Neural cell (in vitro differentiated cells): ENCODE data around the gene RMI2.

Experiments
- CTCF ChIP-seq: fragments of 450-650 bp; IDR thresholded peaks from 2 replicates; pipeline ENCODE4 v1.5.1; 2014; ENCODE audit warnings: antibody characterized with exemption, mild to moderate bottlenecking, moderate library complexity; ENCODE audit not compliant: poor library complexity, severe bottlenecking
- EP300 ChIP-seq: fragments of 450-650 bp; conservative IDR thresholded peaks from 2 replicates; pipeline ENCODE4 v1.6.1; 2014; ENCODE audit warnings: antibody characterized with exemption, mild to moderate bottlenecking, moderate library complexity; ENCODE audit not compliant: poor library complexity, severe bottlenecking
- EZH2 ChIP-seq: fragments of 200-600, 300-800 bp; shearing (Covaris generic), sonication (generic); IDR thresholded peaks from 2 replicates; pipeline ENCODE4 v1.6.1; 2014; ENCODE audit warnings: antibody characterized with exemption, low read length, borderline replicate concordance, mild to moderate bottlenecking; ENCODE audit not compliant: insufficient read depth, poor library complexity, severe bottlenecking
- MXI1 ChIP-seq: fragments of 450-650 bp; conservative IDR thresholded peaks from 2 replicates; pipeline ENCODE4 v1.6.1; 2014; ENCODE audit warnings: antibody characterized with exemption, mild to moderate bottlenecking; ENCODE audit not compliant: poor library complexity, severe bottlenecking
- POLR2AphosphoS5 ChIP-seq: IDR thresholded peaks from 2 replicates; pipeline ENCODE4 v1.6.1; 2012
- REST ChIP-seq: IDR thresholded peaks from 2 replicates; pipeline ENCODE4 v1.6.1; 2012; ENCODE audit warnings: borderline replicate concordance
- TAF1 ChIP-seq: IDR thresholded peaks from 2 replicates; pipeline ENCODE4 v1.6.1; 2012; ENCODE audit warnings: low read depth

- no peak for TF ChIP-seq EP300
- no peak for TF ChIP-seq CTCF
- TF ChIP-seq MXI1 = no peak
- TF ChIP-seq POLR2AphosphoS5 = no peak
- TF ChIP-seq REST = no peak
- TF ChIP-seq TAF1 = no peak
- no peak for TF ChIP-seq EZH2
Measured at GRCh38 chr16:11350519-11350918, 5.3 kb downstream of the RMI2 start.
